ENCODE data around the gene UBE2QL1. TPM values are rescaled to one million over a fixed set of nuclear protein-coding genes. Genes with fewer than 3 reads are reported as not detected.

The UBE2QL1 gene
- total and polyA plus RNA-seq, 2 of the 8 experiments (the other 6 are each of a cell fraction or from before 2014, with no cell fraction given), result 0.43 to 0.65 TPM

- Histone ChIP-seq H2AK5ac (ENCODE audit: low read depth, low read length) (no peak overlapping the region), H3K4me2 (ENCODE audit: insufficient read depth in 1 of 2, low read depth in 2 of 2, low read length in 2 of 2) (no peak overlapping the region), H2BK15ac (ENCODE audit: low read length) (no peak overlapping the region), H3K4me3 (ENCODE audit: extremely low read depth in 1 of 4, insufficient read depth in 2 of 4, low read depth in 3 of 4, low read length in 4 of 4) (no peak overlapping the region), H2AFZ (ENCODE audit: low read length) (no peak overlapping the region), H3K79me1 (ENCODE audit: low read depth, low read length) (no peaks in the 10 kb centered on the region), H3K9ac (replicated peaks in 1 of 4; ENCODE audit: extremely low read depth in 1 of 4, low read depth in 3 of 4, low read length in 3 of 4) (no peak overlapping the region), H3K79me2 (ENCODE audit: control insufficient read depth in 1 of 2, insufficient read depth in 2 of 2, low read length in 2 of 2) (no peaks in the 10 kb centered on the region), H3K14ac (ENCODE audit: insufficient read length) (no peak overlapping the region), H3K9me3 (ENCODE audit: insufficient read depth in 2 of 2, low read depth in 1 of 2, low read length in 1 of 2) (no peaks in the 10 kb centered on the region), H3K23ac (ENCODE audit: insufficient read length) (no peak overlapping the region), H3K4ac (replicated peaks; ENCODE audit: insufficient read length, low read depth, low read length) (no peak overlapping the region), H4K8ac (ENCODE audit: extremely low read depth, insufficient read depth, low read length) (no peak overlapping the region), H2BK120ac (replicated peaks; ENCODE audit: low read depth, low read length) (no peak overlapping the region), H3K27me3 (replicated peaks in 1 of 4; ENCODE audit: control insufficient read depth in 3 of 4, extremely low read depth in 1 of 4, insufficient read depth in 3 of 4, low read length in 3 of 4) (no peaks in the 10 kb centered on the region), H3K27ac (ENCODE audit: low read depth, low read length) (no peak overlapping the region), H4K91ac (replicated peaks; ENCODE audit: insufficient read length, low read length) (no peak overlapping the region), H2BK20ac (ENCODE audit: low read length) (no peak overlapping the region), H3K23me2 (ENCODE audit: low read depth, low read length) (peaks cover 3% of the 10 kb centered on the region; the same call in 1 of the 2 replicates), H3K18ac (ENCODE audit: extremely low read depth, low read length) (no peak overlapping the region), H2BK12ac (ENCODE audit: low read depth, low read length) (no peak overlapping the region), H3K4me1 (replicated peaks in 1 of 4; ENCODE audit: control insufficient read depth in 3 of 4, insufficient read depth in 4 of 4, low read length in 3 of 4) (no peaks in the 10 kb centered on the region), H4K5ac (ENCODE audit: insufficient read length, low read depth, low read length) (no peak overlapping the region), H4K20me1 (replicated peaks in 1 of 2; ENCODE audit: control insufficient read depth in 1 of 2, insufficient read depth in 2 of 2, low read length in 2 of 2) (no peaks in the 10 kb centered on the region), H3K36me3 (ENCODE audit: control insufficient read depth in 2 of 4, insufficient read depth in 4 of 4, low read length in 3 of 4) (no peaks in the 10 kb centered on the region), H2BK5ac (ENCODE audit: low read depth, low read length) (no peak overlapping the region), H3K56ac (replicated peaks; ENCODE audit: insufficient read length, low read depth, low read length) (peak overlapping the region; percentile 97)
- no peak for FAIRE-seq
- no peak for DNase-seq (ENCODE audit: low read depth in 1 of 2, low spot score in 2 of 2)
- CTCF ChIA-PET (ENCODE audit: partially characterized antibody), result no interaction called here
- WGBS, 2 experiments (ENCODE audit: extremely low coverage in 1 of 2, insufficient coverage in 1 of 2, insufficient read length in 1 of 2, insufficient replicate concordance in 2 of 2, low coverage in 1 of 2, low lambda C conversion rate in 2 of 2, missing lambda C conversion rate in 1 of 2), result 80% methylated on average over 7 of the region's 7 CpGs; no CpG with 5 or more reads in 1 of the 2 experiments
- TF ChIP-seq SUZ12 (IDR thresholded peaks at IDR 0.05; ENCODE audit: low read length) (no peak), GABPA (IDR thresholded peaks at IDR 0.05; ENCODE audit: borderline replicate concordance, insufficient read depth, low read length) (no peak), CHD2 (IDR thresholded peaks at IDR 0.05; ENCODE audit: low read length) (no peak), RAD21 (IDR thresholded peaks at IDR 0.05 in 1 of 2, conservative IDR thresholded peaks at IDR 0.05 in 1 of 2; ENCODE audit: low read depth in 2 of 2, low read length in 2 of 2) (peak; percentile 55 to 67), CTCF (IDR thresholded peaks at IDR 0.05; ENCODE audit: control extremely low read depth in 1 of 3, insufficient read depth in 1 of 3, low read depth in 1 of 3, low read length in 3 of 3) (peak in 2 of 3 experiments; percentile 18 to 28; a peak in 3 of 4 replicates)
- POLR2A ChIA-PET (ENCODE audit: partially characterized antibody), result no interaction called here
These were observed 53.0 kb downstream of the UBE2QL1 start for GRCh38 chr5:6501701-6502100.

All from H1 (cell line).